GM08714 (cell line): Measurements from ENCODE around the gene ZNF667.
A peak's percentile ranks its signal among the peaks of the same experiment; 100 is the strongest.

Experiments used
- H3K4me3 ChIP-seq: fragments of 200-500 bp; sonication (Bioruptor generic); 2 replicates; pipeline ENCODE4 v1.5.1; 2014; ENCODE audit warnings: mild to moderate bottlenecking, low read length, inconsistent platforms
- ZNF274 ChIP-seq: IDR thresholded peaks from 2 replicates; pipeline ENCODE4 v1.6.1; 2012; ENCODE audit warnings: mild to moderate bottlenecking, low read depth, low read length

ZNF667 gene

GRCh38 chr19:56476651-56477428, at the start of gene ZNF667:
Gene ZNF667 (minus strand): TSS chr19:56477345. CDS start chr19:56462370, 14,975 bp downstream.
- H3K4me3 ChIP-seq, result peak within 1 kb of the TSS; percentile 53; the same call in 1 of the 2 replicates
- no peak for TF ChIP-seq ZNF274

GRCh38 chr19:56525214-56525860, 48.2 kb upstream of the ZNF667 start:
- TF ChIP-seq ZNF274, result peak; percentile 71
- H3K4me3 ChIP-seq, result no peak overlapping the region

DNA sequence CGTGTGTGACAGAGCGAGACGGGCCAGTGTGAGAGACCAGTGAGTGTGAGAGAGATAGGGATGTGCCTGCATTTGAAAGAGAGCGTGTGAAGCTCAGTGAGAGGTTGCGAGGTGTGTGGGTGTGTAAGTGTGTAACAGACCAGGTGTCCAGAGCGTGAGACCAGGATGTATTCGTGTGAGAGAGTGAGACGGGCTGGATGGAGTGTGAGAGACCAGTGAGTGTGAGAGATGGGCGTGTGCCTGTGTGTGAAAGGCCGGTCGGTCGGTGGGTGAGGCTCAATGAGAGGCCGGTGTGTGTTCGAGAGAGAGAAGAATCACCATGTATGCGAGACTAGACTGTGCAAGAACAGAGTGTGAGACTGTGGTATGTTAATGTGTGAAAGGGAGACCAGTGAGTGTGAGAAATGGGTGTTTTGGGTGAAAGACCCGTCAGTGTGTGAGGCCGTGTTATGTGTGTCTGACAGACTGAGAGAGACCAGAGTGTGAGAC, 31.2 kb upstream of the ZNF667 start:
- no peak for TF ChIP-seq ZNF274
- H3K4me3 ChIP-seq, result peak overlapping the region; percentile 41; the same call in 1 of the 2 replicates

- TF ChIP-seq ZNF274, result no peak
- peak within 1 kb of the TSS; percentile 41; the same call in 1 of the 2 replicates for H3K4me3 ChIP-seq
Observed at GRCh38 chr19:56507446-56508289, 30.5 kb upstream of the ZNF667 start, which contains the start of gene ZNF471. Gene ZNF471 (plus strand): TSS chr19:56507855. CDS start chr19:56511572, 3,717 bp downstream.

DNA sequence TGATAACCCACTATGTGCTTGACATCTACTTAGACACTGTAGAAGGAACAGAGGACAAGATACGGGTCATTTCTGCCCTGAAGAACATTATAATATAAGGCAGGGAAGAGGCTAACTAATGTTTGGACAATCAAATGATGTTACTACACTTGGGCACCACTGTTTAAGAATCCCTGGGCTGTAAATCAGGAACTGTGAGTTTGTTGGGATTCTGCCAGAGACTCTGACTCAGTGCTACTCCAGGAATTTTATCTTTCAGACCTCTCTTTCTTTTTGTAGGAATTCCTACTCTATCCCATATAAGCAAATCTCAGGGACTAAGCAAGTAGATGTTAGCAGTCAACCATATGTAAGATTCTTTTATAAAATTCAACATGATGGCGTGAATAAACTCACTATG, 27.4 kb upstream of the ZNF667 start:
- H3K4me3 ChIP-seq, result no peak overlapping the region
- TF ChIP-seq ZNF274, result no peak

GRCh38 chr19:56491399-56491798, 14.3 kb upstream of the ZNF667 start:
- H3K4me3 ChIP-seq, result no peak overlapping the region
- no peak for TF ChIP-seq ZNF274

- no peak for TF ChIP-seq ZNF274
Observed at GRCh38 chr19:56477429-56478338, 539 bp upstream of the ZNF667 start.

GRCh38 chr19:56476093-56476492, 1.1 kb downstream of the ZNF667 start:
- no peak overlapping the region for H3K4me3 ChIP-seq
- no peak for TF ChIP-seq ZNF274

More at GRCh38 chr19:56477429-56478338, 539 bp upstream of the ZNF667 start:
- peak overlapping the region; percentile 53; the same call in 1 of the 2 replicates for H3K4me3 ChIP-seq

GRCh38 chr19:56474308-56474707, 2.8 kb downstream of the ZNF667 start:
- no peak overlapping the region for H3K4me3 ChIP-seq
- TF ChIP-seq ZNF274, result no peak

DNA sequence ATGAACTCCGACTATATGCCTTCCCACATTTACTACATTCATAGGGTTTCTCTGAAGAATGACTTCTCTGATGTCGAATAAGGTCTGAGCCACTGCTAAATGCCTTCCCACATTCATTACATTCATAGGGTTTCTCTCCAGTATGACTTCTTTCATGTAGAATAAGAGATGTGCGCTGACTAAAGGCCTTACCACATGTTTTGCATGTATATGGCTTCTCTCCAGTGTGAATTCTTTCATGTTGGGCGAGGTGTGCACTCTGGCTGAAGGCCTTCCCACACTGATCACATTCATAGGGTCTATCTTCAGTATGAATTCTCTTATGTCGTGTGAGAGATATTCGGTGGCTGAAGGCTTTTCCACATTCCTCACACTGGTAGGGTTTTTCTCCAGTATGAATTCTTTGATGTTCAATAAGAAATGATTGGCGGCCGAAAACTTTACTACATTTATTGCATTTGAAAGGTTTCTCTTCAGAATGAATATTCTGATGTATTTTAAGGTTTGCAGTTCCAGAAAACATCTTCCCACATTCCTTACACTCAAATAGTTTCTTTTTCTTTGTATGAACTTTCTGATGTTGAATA, 35.8 kb downstream of the ZNF667 start:
- TF ChIP-seq ZNF274, result peak; percentile 91
- H3K4me3 ChIP-seq, result no peak overlapping the region

DNA sequence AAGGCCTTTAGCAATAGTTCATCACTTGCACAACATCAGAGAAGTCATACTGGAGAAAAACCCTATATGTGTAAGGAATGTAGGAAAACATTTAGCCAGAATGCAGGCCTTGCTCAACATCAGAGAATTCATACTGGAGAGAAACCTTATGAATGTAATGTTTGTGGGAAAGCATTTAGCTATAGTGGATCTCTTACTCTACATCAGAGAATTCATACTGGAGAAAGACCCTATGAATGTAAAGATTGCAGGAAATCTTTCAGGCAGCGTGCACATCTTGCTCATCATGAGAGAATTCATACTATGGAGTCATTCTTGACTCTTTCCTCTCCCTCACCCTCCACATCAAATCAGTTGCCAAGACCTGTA, 53.2 kb downstream of the ZNF667 start:
- peak; percentile 94 for TF ChIP-seq ZNF274
- no peak overlapping the region for H3K4me3 ChIP-seq

DNA sequence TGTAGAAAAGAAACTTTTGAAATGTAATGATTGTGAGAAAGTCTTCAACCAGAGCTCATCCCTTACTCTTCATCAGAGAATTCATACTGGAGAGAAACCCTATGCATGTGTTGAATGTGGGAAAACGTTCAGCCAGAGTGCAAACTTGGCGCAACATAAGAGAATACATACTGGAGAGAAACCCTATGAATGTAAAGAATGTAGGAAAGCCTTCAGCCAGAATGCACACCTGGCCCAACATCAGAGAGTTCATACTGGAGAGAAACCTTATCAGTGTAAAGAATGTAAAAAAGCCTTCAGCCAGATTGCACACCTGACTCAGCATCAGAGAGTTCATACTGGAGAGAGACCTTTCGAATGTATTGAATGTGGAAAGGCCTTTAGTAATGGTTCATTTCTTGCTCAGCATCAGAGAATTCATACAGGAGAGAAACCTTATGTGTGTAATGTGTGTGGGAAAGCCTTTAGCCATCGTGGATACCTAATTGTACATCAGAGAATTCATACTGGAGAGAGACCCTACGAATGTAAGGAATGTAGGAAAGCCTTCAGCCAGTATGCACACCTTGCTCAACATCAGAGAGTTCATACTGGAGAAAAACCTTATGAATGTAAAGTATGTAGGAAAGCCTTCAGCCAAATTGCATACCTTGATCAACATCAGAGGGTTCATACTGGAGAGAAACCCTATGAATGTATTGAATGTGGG, 53.7 kb downstream of the ZNF667 start:
- no peak overlapping the region for H3K4me3 ChIP-seq
- TF ChIP-seq ZNF274, result peak; percentile 95

- H3K4me3 ChIP-seq, result peak overlapping the region; percentile 91; the same call in 1 of the 2 replicates
- TF ChIP-seq ZNF274, result no peak
Observed at GRCh38 chr19:56405062-56405461, 72.1 kb downstream of the ZNF667 start.
